Suprapubic skin (tissue), 4 donors: ENCODE data around the gene TMEM170A.

ENCODE experiments used
- CTCF ChIP-seq, 2 donors: fragments of 200-600 bp in 1 of 2; fragments of 450-650 bp in 1 of 2; sonication (generic) in 1 of 2; IDR thresholded peaks; one replicate each; pipeline ENCODE4 v1.5.1; 2016 to 2019; ENCODE audit warnings: antibody characterized with exemption in 2 of 2, mild to moderate bottlenecking in 1 of 2, moderate library complexity in 1 of 2
- POLR2A ChIP-seq, 2 donors: fragments of 450-650 bp; IDR thresholded peaks; one replicate each; pipeline ENCODE4 v1.6.1; 2017; ENCODE audit warnings: antibody characterized with exemption in 2 of 2, mild to moderate bottlenecking in 2 of 2, moderate library complexity in 2 of 2
- POLR2AphosphoS5 ChIP-seq, 3 donors: sonication (generic); formaldehyde crosslinking; IDR thresholded peaks; one replicate each; pipeline ENCODE4 v1.6.1; 2017; ENCODE audit warnings: antibody characterized with exemption in 3 of 3

GRCh38 chr16:75495076-75495674, 30.7 kb upstream of the TMEM170A start, which contains the start of gene CHST6:
- no peak for TF ChIP-seq POLR2AphosphoS5 (IDR thresholded peaks at IDR 0.05)
- TF ChIP-seq CTCF (IDR thresholded peaks at IDR 0.05): no peak
- TF ChIP-seq POLR2A (IDR thresholded peaks at IDR 0.05): no peak
